DMS114 treated with DMSO at 0.1 percent for 48 hours (cell line): ENCODE results near the gene AEBP1.

ENCODE experiments used
- DNase-seq: peaks from one replicate; lab custom pipeline; 2025; ENCODE audit not compliant: unreplicated experiment; lab: John Stamatoyannopoulos, UW

The AEBP1 gene

DNA sequence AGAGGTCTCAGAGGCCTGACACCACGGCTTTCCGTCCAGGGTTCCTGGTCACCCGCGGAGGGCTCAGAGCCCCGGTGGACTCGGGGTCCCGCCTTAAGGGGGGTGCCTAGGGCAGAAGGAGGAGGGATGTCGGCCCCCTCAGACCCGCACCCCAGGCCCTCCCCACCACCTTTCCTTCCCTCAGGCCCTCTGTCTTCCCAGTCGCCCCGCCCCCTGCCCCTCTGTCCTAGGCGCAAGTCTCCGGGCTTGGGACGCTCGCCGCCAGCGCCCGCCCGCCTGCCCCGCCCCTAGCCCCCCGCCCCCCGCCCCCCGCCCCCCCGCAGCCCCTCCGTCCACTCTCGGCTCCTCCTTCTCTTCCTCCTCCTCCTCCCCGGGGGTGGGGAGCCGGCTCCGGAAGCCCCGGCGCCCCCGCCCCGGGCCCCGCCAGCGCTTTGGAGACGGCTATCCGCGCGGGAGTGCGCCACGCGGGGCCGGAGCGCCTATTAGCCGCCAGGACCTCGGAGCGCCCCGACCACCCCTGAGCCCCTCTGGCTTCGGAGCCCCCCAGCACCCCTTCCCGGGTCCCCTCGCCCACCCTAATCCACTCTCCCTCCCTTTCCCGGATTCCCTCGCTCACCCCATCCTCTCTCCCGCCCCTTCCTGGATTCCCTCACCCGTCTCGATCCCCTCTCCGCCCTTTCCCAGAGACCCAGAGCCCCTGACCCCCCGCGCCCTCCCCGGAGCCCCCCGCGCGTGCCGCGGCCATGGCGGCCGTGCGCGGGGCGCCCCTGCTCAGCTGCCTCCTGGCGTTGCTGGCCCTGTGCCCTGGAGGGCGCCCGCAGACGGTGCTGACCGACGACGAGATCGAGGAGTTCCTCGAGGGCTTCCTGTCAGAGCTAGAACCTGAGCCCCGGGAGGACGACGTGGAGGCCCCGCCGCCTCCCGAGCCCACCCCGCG lies at the start of gene AEBP1:
Gene AEBP1 (plus strand): TSS at position 423 of the 937 bp plus-strand sequence. CDS start 321 bp downstream, at position 744.
- no peak for DNase-seq

DNA sequence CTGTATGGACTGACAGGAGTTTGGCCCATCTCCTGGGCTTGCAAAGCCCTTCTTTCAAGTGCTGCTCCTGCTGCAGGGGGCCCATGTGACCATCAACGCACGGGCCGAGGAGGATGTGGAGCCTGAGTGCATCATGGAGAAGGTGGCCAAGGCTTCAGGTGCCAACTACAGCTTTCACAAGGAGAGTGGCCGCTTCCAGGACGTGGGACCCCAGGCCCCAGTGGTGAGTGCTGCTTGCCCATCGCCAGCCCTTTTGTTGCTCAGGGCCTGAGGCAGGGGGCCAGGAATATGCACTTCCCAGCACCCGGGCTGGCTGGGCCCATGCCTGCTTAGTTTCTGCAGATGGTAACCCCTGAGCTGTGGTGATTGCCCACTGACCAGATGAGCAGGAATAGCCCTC lies 47.5 kb upstream of the AEBP1 start:
- DNase-seq = no peak

DNA sequence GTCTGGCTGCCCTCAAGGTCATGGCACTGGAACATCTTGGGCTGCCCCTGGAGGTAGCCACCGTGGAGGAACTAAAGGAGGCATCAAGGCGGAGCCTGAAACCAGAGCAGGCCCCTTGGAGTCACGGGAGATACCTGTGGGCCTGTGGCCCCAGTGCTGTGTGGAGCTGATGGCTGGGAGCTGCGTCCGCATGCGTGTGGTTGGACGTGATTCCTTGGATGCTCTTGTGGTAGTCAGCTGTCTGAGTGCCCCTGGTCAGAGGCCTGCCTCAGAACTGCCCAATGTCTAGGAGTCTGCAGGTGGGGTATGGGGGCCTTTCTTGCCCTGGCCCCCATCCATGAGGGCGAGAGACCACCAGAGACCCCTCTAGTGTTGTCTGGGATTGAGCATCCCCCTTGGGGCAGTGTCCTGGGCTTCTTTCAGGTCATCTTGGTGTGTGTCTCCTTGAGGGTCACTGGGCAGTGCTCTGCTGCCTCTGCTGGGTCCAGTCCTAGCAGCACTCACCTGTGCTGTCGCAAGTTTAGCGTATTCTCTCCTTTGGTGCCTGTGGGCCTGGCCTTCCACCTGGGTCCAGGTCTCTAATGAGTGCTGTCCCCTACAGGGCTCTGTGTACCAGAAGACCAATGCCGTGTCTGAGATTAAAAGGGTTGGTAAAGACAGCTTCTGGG lies 46.8 kb upstream of the AEBP1 start:
- DNase-seq = no peak

DNA sequence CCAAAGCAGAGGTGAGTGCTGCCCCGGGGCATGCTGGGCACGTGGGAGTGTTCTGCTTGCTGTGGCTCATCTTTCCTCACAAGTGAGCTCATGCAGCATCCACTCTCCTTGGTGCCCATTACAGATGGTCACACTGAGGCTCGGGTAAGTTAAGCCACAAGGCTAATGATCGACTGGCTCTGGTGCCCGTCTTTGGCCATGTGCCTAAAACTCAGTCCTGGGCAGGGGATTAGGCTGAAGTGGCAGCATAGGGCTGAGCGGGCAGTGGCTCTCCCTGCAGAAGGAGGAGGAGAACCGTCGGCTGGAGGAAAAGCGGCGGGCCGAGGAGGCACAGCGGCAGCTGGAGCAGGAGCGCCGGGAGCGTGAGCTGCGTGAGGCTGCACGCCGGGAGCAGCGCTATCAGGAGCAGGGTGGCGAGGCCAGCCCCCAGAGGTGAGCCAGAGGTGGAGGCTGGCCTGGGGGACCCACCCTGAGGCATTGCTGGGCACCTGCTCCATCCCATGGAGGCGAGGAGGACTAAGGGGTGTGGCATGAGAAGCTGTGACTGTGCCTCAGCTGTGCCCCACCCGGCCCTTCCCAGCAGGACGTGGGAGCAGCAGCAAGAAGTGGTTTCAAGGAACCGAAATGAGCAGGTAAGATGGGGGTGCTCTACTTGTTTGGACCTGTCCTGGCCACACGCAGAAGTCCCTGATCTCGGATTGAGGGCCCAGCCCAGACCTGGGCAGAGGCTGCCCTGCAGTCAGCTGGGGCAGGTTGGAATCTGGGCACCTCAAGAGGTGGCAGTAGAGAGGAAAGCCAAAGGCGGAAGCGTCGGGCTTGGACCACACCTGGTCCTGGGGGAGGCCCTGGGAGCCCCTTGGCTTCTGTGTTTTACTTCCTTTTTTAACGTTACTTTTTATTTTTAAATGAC lies 46.0 kb upstream of the AEBP1 start:
- no peak for DNase-seq

DNA sequence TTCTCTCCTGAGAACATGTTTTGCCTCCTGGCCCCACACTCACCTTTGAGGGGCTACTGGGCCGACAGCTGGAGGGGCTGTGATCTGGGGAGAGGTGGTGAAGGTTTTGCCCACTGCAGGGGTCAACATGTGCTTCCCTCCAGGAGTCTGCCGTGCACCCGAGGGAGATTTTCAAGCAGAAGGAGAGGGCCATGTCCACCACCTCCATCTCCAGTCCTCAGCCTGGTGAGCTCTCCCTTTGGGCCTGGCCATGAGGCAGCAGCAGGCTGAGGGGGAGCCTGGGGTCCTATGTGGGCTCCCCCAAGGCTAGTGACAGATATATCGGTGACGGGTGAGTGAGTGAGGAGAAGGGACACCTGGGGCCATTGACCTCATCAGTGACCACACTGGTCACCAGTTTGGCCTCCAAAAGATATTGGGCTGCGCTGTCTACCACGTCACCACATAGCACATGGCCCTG lies 45.4 kb upstream of the AEBP1 start:
- no peak for DNase-seq

DNA sequence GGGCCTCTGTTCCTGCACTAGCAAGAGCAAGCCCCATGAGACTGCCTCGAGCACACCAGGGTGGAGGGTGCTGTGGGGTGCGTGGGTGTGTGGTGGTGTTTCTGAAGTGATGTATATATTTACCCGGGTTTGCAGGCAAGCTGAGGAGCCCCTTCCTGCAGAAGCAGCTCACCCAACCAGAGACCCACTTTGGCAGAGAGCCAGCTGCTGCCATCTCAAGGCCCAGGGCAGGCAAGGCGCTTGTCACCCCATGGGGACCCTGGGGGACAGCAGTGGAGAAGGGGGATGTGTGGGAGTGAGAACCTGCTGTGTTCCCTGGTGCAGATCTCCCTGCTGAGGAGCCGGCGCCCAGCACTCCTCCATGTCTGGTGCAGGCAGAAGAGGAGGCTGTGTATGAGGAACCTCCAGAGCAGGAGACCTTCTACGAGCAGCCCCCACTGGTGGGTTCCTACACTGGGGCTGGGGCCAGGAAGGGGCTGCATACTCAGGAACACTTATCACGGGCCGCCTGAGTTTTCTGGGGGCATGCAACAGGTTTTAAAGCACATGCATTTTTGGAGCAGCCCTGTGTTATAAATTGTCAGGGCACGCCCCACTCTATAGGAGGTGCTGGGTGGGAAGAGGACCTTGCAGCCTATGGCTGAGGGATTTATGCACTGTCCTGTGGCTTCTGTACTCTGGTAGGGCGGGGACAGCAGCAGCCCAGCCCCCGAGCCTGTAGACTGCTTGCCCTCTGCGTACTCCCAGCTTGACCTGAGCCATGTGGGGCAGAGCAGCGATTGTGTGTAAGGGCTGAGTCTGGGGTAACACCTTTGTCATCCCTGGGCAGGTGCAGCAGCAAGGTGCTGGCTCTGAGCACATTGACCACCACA lies 44.7 kb upstream of the AEBP1 start:
- no peak for DNase-seq

DNA sequence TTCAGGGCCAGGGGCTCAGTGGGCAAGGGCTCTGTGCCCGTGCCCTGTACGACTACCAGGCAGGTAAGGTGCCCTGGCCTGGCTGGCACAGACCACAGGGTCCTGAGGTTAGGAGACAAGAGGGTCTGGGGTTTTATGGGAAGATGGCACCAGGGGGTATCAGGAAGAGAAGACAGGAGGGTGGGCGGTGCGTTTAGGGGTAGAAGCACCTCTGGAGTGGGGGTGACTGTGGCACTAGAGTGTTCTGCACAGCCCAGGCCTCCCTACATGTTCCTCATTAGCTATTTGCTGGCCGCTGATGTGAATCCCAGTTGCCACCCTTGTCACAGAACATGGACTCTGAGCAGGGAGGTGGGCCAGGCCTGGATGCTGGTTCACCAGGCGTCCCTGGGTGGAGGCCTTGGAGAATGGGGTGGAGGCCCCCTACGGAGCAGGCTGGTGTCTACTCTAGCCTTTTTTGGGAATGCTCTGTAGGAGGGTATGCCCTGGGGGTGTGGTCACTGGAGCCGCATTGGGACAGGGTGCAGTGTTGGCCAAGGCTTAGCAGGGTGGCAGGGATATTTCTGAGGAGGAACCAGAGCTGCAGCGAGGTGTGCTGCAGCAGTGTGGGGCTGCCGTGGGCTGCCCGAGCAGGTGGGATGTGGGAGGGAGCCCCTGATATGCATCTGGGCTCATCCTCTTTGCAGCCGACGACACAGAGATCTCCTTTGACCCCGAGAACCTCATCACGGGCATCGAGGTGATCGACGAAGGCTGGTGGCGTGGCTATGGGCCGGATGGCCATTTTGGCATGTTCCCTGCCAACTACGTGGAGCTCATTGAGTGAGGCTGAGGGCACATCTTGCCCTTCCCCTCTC lies 43.8 kb upstream of the AEBP1 start:
- no peak for DNase-seq

DNA sequence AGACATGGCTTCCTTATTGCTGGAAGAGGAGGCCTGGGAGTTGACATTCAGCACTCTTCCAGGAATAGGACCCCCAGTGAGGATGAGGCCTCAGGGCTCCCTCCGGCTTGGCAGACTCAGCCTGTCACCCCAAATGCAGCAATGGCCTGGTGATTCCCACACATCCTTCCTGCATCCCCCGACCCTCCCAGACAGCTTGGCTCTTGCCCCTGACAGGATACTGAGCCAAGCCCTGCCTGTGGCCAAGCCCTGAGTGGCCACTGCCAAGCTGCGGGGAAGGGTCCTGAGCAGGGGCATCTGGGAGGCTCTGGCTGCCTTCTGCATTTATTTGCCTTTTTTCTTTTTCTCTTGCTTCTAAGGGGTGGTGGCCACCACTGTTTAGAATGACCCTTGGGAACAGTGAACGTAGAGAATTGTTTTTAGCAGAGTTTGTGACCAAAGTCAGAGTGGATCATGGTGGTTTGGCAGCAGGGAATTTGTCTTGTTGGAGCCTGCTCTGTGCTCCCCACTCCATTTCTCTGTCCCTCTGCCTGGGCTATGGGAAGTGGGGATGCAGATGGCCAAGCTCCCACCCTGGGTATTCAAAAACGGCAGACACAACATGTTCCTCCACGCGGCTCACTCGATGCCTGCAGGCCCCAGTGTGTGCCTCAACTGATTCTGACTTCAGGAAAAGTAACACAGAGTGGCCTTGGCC lies 43.0 kb upstream of the AEBP1 start:
- no peak for DNase-seq

DNA sequence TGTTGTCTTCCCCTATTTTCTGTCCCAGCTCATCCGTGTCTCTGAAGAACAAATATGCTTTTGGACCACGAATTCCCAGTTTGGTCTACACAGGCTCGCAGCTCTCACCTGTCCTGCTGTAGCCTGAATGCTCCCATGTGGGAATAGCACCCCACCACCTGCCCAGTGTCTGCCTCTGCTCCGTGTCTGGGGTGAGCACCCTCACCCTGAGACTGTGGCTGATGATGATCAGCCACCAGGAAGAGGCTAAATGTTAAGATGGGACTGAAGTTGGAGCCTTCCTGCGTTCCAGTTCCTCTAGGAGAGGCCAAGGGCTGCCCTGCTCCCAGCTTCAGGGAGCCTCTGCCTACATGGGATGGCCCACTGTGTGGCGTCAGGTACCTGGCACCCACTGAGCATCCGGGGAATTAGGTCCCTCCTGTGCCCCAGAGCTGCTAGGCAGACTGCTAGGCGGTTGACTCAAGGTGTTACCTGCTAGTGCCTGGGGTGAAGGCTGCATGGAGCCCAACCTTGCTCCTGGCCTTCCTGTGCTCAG lies 42.4 kb upstream of the AEBP1 start:
- DNase-seq = no peak

DNA sequence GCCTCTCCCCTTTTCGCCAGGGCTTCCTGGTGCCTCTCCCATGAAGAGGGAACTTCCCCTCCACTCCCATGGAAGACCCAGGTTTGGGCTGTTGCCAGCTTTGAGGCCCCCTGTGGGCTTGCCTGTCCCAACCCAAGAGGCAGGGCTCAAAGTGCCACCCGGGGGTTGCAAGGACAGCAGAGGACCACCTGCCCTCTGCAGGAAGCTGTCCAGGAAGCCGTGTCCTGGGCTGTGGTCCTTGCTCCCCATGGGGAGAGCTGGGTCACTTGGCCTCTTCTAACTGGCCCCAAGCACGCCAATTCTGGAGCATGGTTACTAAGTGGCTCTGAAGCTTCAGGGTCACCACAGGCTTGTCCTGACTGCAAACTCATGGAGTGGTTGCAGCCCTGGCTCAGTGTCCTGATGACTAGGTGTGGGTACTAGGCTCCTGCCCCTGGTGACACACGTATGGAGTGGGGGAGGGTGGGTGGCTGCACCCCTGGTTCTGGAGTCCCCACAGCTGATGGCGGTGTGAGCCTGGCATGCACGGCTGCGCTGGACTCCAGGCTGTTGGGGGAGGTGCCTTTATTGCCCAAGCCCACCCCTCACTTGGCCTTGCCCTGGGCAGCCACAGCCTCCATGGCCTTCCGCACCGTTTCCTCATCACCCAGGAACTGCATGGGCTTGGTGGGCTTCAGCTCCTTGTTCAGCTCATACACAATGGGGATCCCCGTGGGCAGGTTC lies 41.8 kb upstream of the AEBP1 start:
- no peak for DNase-seq

DNA sequence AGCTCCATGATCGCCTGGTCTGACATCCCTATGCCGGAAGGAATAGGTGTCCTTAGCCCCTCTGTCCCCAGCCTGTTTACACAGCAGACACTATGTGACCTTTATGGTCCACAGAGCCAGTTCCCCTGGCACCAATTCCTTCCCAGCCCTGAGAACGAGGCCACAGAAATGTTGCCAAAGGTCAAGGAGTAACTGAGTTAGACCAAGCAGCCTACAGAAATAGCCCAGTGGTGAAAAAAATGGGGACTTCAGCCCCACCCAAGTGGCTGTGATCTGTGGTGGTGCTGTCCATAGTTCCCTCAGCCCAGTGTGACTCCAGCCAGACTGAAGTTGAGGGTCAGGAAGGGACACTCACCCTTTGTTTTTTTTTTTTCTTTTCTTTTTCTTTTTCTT lies 41.2 kb upstream of the AEBP1 start:
- DNase-seq = no peak

DNA sequence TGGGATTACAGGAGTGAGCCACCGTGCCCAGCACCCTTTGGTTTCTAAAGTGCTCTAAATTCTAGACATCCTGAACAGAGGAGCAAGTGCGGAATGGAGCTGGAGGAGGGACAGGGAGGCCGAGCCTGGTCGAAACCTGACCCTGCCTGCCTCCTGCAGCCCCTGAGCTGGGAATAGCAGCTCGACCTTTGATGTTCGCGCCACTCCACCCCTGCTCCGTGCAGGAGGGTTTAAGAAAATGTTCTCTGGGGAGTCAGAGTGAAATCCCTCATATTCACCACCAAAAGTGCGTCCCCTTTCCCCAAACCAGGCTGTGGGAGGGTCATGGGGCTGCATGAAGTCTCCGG lies 40.6 kb upstream of the AEBP1 start:
- DNase-seq = no peak

DNA sequence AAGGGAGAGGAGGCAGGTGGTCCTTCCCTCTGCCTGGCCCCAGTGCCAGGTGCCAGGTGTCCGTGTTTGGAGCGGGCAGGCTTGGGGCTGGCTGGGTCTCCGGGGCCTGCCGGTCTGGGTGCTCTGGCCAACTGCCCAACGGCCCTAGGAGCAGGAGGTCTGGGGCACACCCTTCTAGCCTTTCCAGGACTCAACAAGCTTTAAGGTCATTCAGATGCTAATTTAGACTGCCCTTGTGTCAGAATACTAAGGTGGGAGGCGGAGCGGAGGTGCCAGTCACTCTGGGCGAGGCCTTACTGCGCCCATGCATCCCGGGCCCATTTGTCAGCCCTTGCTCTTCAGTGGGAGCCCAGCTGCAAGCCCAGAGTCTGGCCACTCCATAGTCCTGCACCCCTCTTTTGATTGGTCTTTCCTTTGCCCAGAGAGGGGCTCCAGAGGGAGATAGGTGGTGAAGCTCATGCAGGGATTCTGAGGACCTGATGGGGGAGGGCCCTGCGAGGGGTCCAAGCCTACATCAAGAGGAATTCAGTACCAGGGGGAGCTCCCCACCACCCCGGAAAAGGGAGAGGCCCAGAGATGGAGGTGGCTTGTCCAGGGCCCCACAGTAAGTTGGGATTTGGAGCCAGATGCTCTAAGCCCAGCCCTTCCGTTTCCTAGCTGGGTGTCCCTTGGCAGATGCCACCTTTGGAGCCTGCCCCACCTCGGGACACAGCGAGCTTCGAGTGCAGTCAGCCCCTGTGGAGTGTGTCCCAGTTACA lies 40.1 kb upstream of the AEBP1 start:
- no peak for DNase-seq

DNA sequence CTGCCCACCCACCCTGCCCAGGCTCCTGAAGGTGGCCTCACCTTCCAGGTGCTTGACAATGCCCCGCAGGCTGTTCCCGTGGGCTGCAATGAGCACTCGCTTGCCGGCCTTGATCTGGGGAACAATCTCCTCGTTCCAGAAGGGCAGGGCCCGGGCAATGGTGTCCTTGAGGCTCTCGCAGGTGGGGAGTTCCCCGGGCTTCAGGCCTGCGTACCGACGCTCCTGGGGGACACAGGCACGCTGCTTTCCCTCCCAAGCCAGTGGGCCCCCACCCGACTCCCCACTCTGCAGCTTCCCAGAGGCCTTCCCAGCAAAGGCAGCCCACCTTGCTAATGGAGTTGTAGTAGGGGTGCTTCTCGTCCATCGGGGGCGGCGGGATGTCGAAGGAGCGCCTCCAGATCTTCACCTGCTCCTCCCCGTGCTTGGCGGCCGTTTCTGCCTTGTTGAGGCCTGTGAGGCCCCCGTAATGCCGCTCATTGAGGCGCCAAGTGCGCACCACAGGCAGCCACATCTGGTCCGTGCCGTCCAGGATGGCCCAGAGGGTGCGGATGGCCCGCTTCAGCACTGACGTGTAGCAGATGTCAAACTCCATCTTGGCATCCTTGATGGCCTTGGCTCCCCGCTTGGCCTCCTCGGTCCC lies 39.2 kb upstream of the AEBP1 start:
- no peak for DNase-seq

DNA sequence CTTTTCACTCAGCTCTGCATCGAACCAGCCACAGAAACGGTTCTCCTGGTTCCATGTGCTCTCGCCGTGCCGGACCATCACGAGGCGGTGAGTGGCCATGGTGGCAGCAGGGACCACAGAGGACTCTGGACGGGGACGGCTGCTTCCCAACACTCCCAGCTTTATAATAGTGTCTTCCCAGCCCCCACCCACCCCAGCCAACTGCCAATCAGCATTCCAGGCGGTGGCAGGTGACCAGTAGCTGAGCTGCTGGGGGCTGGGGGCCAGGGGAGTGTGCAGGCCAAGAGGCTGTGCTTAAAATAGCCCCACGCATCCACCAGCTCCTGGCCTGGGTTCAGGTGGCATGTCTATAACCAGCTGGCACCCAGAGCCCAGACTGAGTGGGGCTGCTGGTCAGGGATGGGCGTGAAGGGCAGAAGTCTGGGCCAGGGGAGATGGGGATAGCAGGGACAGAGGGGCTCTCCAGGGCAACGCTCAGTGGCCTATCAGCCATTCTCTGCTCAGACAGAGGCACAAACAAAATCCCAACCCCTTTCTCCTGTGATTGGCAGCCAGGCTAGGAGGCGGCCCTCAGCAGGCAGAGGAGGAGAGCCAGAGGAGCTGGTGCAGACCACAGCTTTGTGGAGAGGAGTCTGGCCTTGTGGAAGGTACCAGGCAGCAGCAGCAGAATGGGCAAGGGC lies 38.6 kb upstream of the AEBP1 start, which contains the start of gene PGAM2:
Gene PGAM2 (minus strand): TSS at position 137 of the 680 bp plus-strand sequence. CDS start 38 bp downstream, at position 99.
- no peak for DNase-seq

DNA sequence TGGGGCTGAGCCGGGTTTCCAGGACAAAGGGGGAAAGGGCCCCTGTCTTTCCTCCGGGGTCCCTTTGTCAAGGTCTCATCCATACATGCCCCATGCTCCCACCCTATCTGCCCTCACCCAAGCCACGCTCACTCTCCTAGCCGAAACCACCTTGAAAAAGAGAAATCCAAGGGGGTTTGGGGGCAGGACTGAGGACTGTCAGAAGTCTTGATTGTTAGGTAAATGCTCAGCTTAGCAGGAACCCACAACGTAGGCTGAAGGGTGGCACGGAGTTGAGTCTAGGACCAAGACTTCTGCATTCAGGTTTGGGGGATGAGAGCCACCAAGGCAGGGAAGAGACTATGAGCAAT lies 38.1 kb upstream of the AEBP1 start:
- DNase-seq = no peak
